ENCODE results near the gene MAP2K5.

The MAP2K5 gene

GRCh38 chr15:67678993-67679392 lies 136.5 kb downstream of the MAP2K5 start:
- DNase-seq = no peak

GRCh38 chr15:67680641-67681040 lies 138.1 kb downstream of the MAP2K5 start:
- DNase-seq = no peak

- no peak for DNase-seq
Measured at GRCh38 chr15:67685008-67685599, 142.6 kb downstream of the MAP2K5 start.

GRCh38 chr15:67685716-67686115 lies 143.2 kb downstream of the MAP2K5 start:
- DNase-seq = no peak

GRCh38 chr15:67690936-67691335 lies 148.4 kb downstream of the MAP2K5 start:
- DNase-seq = no peak

- DNase-seq = no peak
Measured at GRCh38 chr15:67691450-67691849, 148.9 kb downstream of the MAP2K5 start.

GRCh38 chr15:67692573-67692972 lies 150.1 kb downstream of the MAP2K5 start:
- DNase-seq = no peak

GRCh38 chr15:67696087-67696486 lies 153.6 kb downstream of the MAP2K5 start:
- no peak for DNase-seq

GRCh38 chr15:67700023-67700422 lies 157.5 kb downstream of the MAP2K5 start:
- no peak for DNase-seq

- DNase-seq = no peak
Measured at GRCh38 chr15:67701669-67702068, 159.2 kb downstream of the MAP2K5 start.

GRCh38 chr15:67707520-67708283 lies 165.2 kb downstream of the MAP2K5 start:
- DNase-seq = no peak

GRCh38 chr15:67708500-67708899 lies 166.0 kb downstream of the MAP2K5 start:
- no peak for DNase-seq

GRCh38 chr15:67715170-67715569 lies 172.7 kb downstream of the MAP2K5 start:
- no peak for DNase-seq

GRCh38 chr15:67716171-67716570 lies 173.7 kb downstream of the MAP2K5 start:
- DNase-seq = no peak

- DNase-seq = no peak
Measured at GRCh38 chr15:67717776-67718175, 175.3 kb downstream of the MAP2K5 start.

GRCh38 chr15:67719330-67719959 lies 176.9 kb downstream of the MAP2K5 start:
- no peak for DNase-seq

- DNase-seq = no peak
Measured at GRCh38 chr15:67720556-67721175, 178.2 kb downstream of the MAP2K5 start.

GRCh38 chr15:67722030-67722817 lies 179.7 kb downstream of the MAP2K5 start:
- no peak for DNase-seq

GRCh38 chr15:67723294-67724024 lies 181.0 kb downstream of the MAP2K5 start:
- no peak for DNase-seq

GRCh38 chr15:67724691-67725375 lies 182.3 kb downstream of the MAP2K5 start:
- DNase-seq = no peak

GRCh38 chr15:67730135-67730534 lies 187.6 kb downstream of the MAP2K5 start:
- DNase-seq = no peak
